ENCODE data around the gene ITGAL. TPM values are rescaled to one million over a fixed set of nuclear protein-coding genes. Genes with fewer than 3 reads are reported as not detected.

The ITGAL gene
- total RNA-seq: 1 to 10 TPM; 1.3 to 9.2 TPM

GRCh38 chr16:30472328-30472942 is at the start of gene ITGAL:
TSS of gene ITGAL (plus strand) at chr16:30472742. CDS start at chr16:30472838, 96 bp downstream.
- TF ChIP-seq POLR2A (IDR thresholded peaks at IDR 0.05): no peak
- no peak for TF ChIP-seq CTCF (IDR thresholded peaks at IDR 0.05)
- ATAC-seq (no peak), DNase-seq (peak in 2 of 4 donors; percentile 29 to 65)
- Histone ChIP-seq H3K4me1 (no peaks in the 10 kb centered on the region), H3K27ac (peak within 1 kb of the TSS in 1 of 4 donors; percentile 44), H3K9me3 (no peaks in the 10 kb centered on the region), H3K36me3 (replicated peaks in 1 of 2; ENCODE audit: insufficient read depth in 1 of 2, low read depth in 2 of 2) (no peaks in the 10 kb centered on the region), H3K27me3 (peaks cover 0 to 6% of the 10 kb centered on the region in 2 donors), H3K4me3 (no peak within 1 kb of the TSS)
- 46 to 69% methylated on average over 5 to 8 of the region's 8 CpGs for WGBS, 2 donors
- intact Hi-C loops (cut with DNase I): no loop called here

GRCh38 chr16:30428055-30428454 is 44.5 kb upstream of the ITGAL start:
- Histone ChIP-seq H3K27me3 (no peaks in the 10 kb centered on the region), H3K4me3 (no peak overlapping the region), H3K4me1 (peaks cover 23% of the 10 kb centered on the region), H3K9me3 (no peaks in the 10 kb centered on the region), H3K27ac (no peak overlapping the region), H3K36me3 (replicated peaks in 1 of 2; ENCODE audit: insufficient read depth in 1 of 2, low read depth in 2 of 2) (peaks cover 0 to 7% of the 10 kb centered on the region in 2 donors)
- intact Hi-C loops (cut with DNase I): no loop called here
- DNase-seq (no peak), ATAC-seq (no peak)
- no peak for TF ChIP-seq CTCF (IDR thresholded peaks at IDR 0.05)
- TF ChIP-seq POLR2A (IDR thresholded peaks at IDR 0.05): no peak
- WGBS, 2 donors: 79 to 80% methylated on average over 4 of the region's 4 CpGs

- H3K4me3 ChIP-seq: peak overlapping the region; percentile 42 to 52
- H3K9me3 ChIP-seq: no peaks in the 10 kb centered on the region
- no peaks in the 10 kb centered on the region for H3K27me3 ChIP-seq
- H3K4me1 ChIP-seq: peaks cover 23% of the 10 kb centered on the region
- TF ChIP-seq POLR2A (IDR thresholded peaks at IDR 0.05) (no peak), CTCF (IDR thresholded peaks at IDR 0.05) (no peak)
- 1 to 2% methylated on average over 11 of the region's 11 CpGs for WGBS, 2 donors
- no peak for DNase-seq
- peak overlapping the region; percentile 32 to 76 (median 60) for H3K27ac ChIP-seq
- peaks cover 0 to 1% of the 10 kb centered on the region in 2 donors for H3K36me3 ChIP-seq (replicated peaks in 1 of 2; ENCODE audit: insufficient read depth in 1 of 2, low read depth in 2 of 2)
- intact Hi-C loops (cut with DNase I): no loop called here
- ATAC-seq: no peak
These were observed 43.2 kb upstream of the ITGAL start for GRCh38 chr16:30429418-30429677.

- Histone ChIP-seq H3K27ac (peak within 1 kb of the TSS; percentile 45 to 76 (median 60)), H3K9me3 (no peaks in the 10 kb centered on the region), H3K4me3 (peak within 1 kb of the TSS; percentile 42 to 52), H3K4me1 (peaks cover 23% of the 10 kb centered on the region), H3K36me3 (replicated peaks in 1 of 2; ENCODE audit: insufficient read depth in 1 of 2, low read depth in 2 of 2) (no peaks in the 10 kb centered on the region), H3K27me3 (no peaks in the 10 kb centered on the region)
- peak; percentile 62 to 98 (median 97) for TF ChIP-seq CTCF (IDR thresholded peaks at IDR 0.05)
- TF ChIP-seq POLR2A (IDR thresholded peaks at IDR 0.05): peak in 2 of 3 donors; percentile 68 to 70
- 0 to 2% methylated on average over 16 to 42 of the region's 49 CpGs for WGBS, 2 donors
- ATAC-seq: peak; percentile 99
- intact Hi-C loops (cut with DNase I): loop anchor here (5.0 kb wide), 1 partner anchor 92 kb away; no protein-coding TSS in a partner anchor
- DNase-seq: peak; percentile 96 to 99 (median 98)
These were observed 42.7 kb upstream of the ITGAL start, which contains the start of gene DCTPP1 for GRCh38 chr16:30429678-30430427. TSS of gene DCTPP1 (minus strand) at chr16:30430030. CDS start at chr16:30429980, 50 bp downstream.
